NCI-H748 treated with DMSO at 0.1 percent for 48 hours (cell line): ENCODE measurements around the gene DHX58.
A peak's percentile ranks its signal among the peaks of the same experiment; 100 is the strongest.

Source experiments
- DNase-seq: peaks from one replicate; lab custom pipeline; 2025; lab: John Stamatoyannopoulos, UW

The DHX58 gene

GRCh38 chr17:42081516-42082129 is 30.9 kb downstream of the DHX58 start:
- DNase-seq = no peak

- no peak for DNase-seq
These were observed 33.0 kb downstream of the DHX58 start for GRCh38 chr17:42079541-42079940.

- DNase-seq = no peak
These were observed 34.0 kb downstream of the DHX58 start for GRCh38 chr17:42078396-42079043.

- DNase-seq = no peak
These were observed 34.8 kb downstream of the DHX58 start for GRCh38 chr17:42077755-42078154.

GRCh38 chr17:42076797-42077559 is 35.5 kb downstream of the DHX58 start:
- no peak for DNase-seq

GRCh38 chr17:42075789-42076188 is 36.7 kb downstream of the DHX58 start:
- no peak for DNase-seq

GRCh38 chr17:42072323-42073187 is 40.0 kb downstream of the DHX58 start:
- no peak for DNase-seq

GRCh38 chr17:42071810-42072209 is 40.7 kb downstream of the DHX58 start:
- DNase-seq = no peak

- no peak for DNase-seq
These were observed 43.5 kb downstream of the DHX58 start for GRCh38 chr17:42068979-42069378.

GRCh38 chr17:42067371-42068091 is 45.0 kb downstream of the DHX58 start:
- DNase-seq = peak; percentile 34

GRCh38 chr17:42065201-42065600 is 47.3 kb downstream of the DHX58 start:
- DNase-seq = no peak

- DNase-seq = no peak
These were observed 49.8 kb downstream of the DHX58 start for GRCh38 chr17:42062681-42063080.

- DNase-seq = no peak
These were observed 50.6 kb downstream of the DHX58 start for GRCh38 chr17:42061646-42062487.

- DNase-seq = no peak
These were observed 52.3 kb downstream of the DHX58 start for GRCh38 chr17:42060231-42060630.

- no peak for DNase-seq
These were observed 52.7 kb downstream of the DHX58 start for GRCh38 chr17:42059815-42060214.

- no peak for DNase-seq
These were observed 54.5 kb downstream of the DHX58 start for GRCh38 chr17:42058063-42058462.

GRCh38 chr17:42056635-42057034 is 55.9 kb downstream of the DHX58 start:
- DNase-seq = no peak

- no peak for DNase-seq
These were observed 57.0 kb downstream of the DHX58 start for GRCh38 chr17:42055496-42055895.

GRCh38 chr17:42055027-42055426 is 57.5 kb downstream of the DHX58 start:
- no peak for DNase-seq

GRCh38 chr17:42053731-42054500 is 58.6 kb downstream of the DHX58 start:
- DNase-seq = no peak
